Astrocyte of the spinal cord (primary cell): ENCODE data around the gene DAPK2.

ENCODE experiments used
- DNase-seq: peaks from one replicate; pipeline ENCODE4 v3.0.0; 2011; ENCODE audit warnings: low read depth, low spot score
- H3K4me3 ChIP-seq: 2 replicates; pipeline ENCODE4 v1.5.1; 2011; ENCODE audit warnings: low read depth, mild to moderate bottlenecking, low read length, moderate library complexity
- CTCF ChIP-seq: IDR thresholded peaks from 2 replicates; pipeline ENCODE4 v1.5.1; 2012; ENCODE audit warnings: low read depth, mild to moderate bottlenecking, low read length, inconsistent platforms
- in situ Hi-C: cut with HindIII; loops from 2 replicates; pipeline ENCODE4 v1.10.0; 2017; ENCODE audit warnings: low sequenced_read_pairs

DAPK2 gene

GRCh38 chr15:64017082-64017588 lies 29.1 kb downstream of the DAPK2 start:
- no peak overlapping the region for H3K4me3 ChIP-seq
- TF ChIP-seq CTCF = no peak
- in situ Hi-C loops = no loop called here

GRCh38 chr15:64016257-64016656 lies 30.0 kb downstream of the DAPK2 start:
- no peak for DNase-seq
- in situ Hi-C loops = no loop called here
- H3K4me3 ChIP-seq = no peak overlapping the region
- no peak for TF ChIP-seq CTCF

More at GRCh38 chr15:64017082-64017588, 29.1 kb downstream of the DAPK2 start:
- peak; percentile 47 for DNase-seq

GRCh38 chr15:64014995-64015394 lies 31.3 kb downstream of the DAPK2 start:
- H3K4me3 ChIP-seq = no peak overlapping the region
- no peak for DNase-seq
- TF ChIP-seq CTCF = no peak
- in situ Hi-C loops = no loop called here

GRCh38 chr15:64013179-64014062 lies 32.9 kb downstream of the DAPK2 start:
- no peak for TF ChIP-seq CTCF
- in situ Hi-C loops = no loop called here
- H3K4me3 ChIP-seq = no peak overlapping the region
- DNase-seq = no peak

GRCh38 chr15:64011736-64012135 lies 34.5 kb downstream of the DAPK2 start:
- no peak for TF ChIP-seq CTCF
- H3K4me3 ChIP-seq = no peak overlapping the region
- no peak for DNase-seq
- in situ Hi-C loops = no loop called here

GRCh38 chr15:64010719-64011118 lies 35.6 kb downstream of the DAPK2 start:
- no peak for TF ChIP-seq CTCF
- in situ Hi-C loops = no loop called here
- no peak overlapping the region for H3K4me3 ChIP-seq
- peak; percentile 81 for DNase-seq
